PC-9 (cell line): ENCODE measurements around the gene SAT1. TPM values are rescaled to one million over a fixed set of nuclear protein-coding genes. Genes with fewer than 3 reads are reported as not detected.

Experiments
- BruUV-seq: library from RNA; stranded (reverse); fragments of 400-500 nt; replicated peaks from 2 replicates; lab custom pipeline; 2021; lab: Mats Ljungman, UMichigan
- CTCF ChIA-PET: fragments of 300-600 bp; sonication (Branson Sonifier 250); formaldehyde crosslinking; loops from one replicate; lab custom pipeline; 2022; ENCODE audit warnings: antibody characterized with exemption; lab: Charles Lee
- POLR2A ChIA-PET: fragments of 300-600 bp; sonication (Branson Sonifier 250); formaldehyde crosslinking; loops from one replicate; lab custom pipeline; 2022; ENCODE audit warnings: antibody characterized with exemption; ENCODE audit not compliant: unreplicated experiment; lab: Charles Lee
- DNase-seq, 2 experiments: peaks; one replicate each; pipeline versions ENCODE4 v3.0.0 to v3.0.0-alpha.2; 2015 to 2022; ENCODE audit warnings: mixed read lengths in 1 of 2
- H2AFZ ChIP-seq: fragments of 200-600 bp; sonication (generic); 2 replicates; pipeline ENCODE4 v1.8.1; 2017; ENCODE audit warnings: antibody characterized with exemption
- H3F3A ChIP-seq: fragments of 200-600 bp; sonication (generic); 2 replicates; pipeline ENCODE4 v1.8.1; 2017; ENCODE audit warnings: antibody characterized with exemption, mild to moderate bottlenecking, low read depth; ENCODE audit not compliant: insufficient read depth
- H3K27ac ChIP-seq: fragments of 200-600 bp; sonication (generic); 2 replicates; pipeline ENCODE4 v1.6.1; 2016; ENCODE audit warnings: mixed run types
- H3K27me3 ChIP-seq: fragments of 200-600 bp; sonication (generic); 2 replicates; pipeline ENCODE4 v1.6.1; 2016; ENCODE audit warnings: low read depth, mixed run types; ENCODE audit not compliant: insufficient read depth
- H3K36me3 ChIP-seq: fragments of 200-600 bp; sonication (generic); 2 replicates; pipeline ENCODE4 v1.6.1; 2016; ENCODE audit warnings: low read depth, mixed run types
- H3K4me1 ChIP-seq: fragments of 200-600 bp; sonication (generic); replicated peaks from 2 replicates; pipeline ENCODE4 v1.6.1; 2016; ENCODE audit warnings: mixed run types; ENCODE audit not compliant: insufficient read depth
- H3K4me2 ChIP-seq: fragments of 200-600 bp; sonication (generic); 2 replicates; pipeline ENCODE4 v1.6.1; 2017; ENCODE audit warnings: mixed run types
- H3K4me3 ChIP-seq: fragments of 200-600 bp; sonication (generic); 2 replicates; pipeline ENCODE4 v1.6.1; 2016; ENCODE audit warnings: mixed run types
- H3K79me2 ChIP-seq: fragments of 200-600 bp; sonication (generic); 2 replicates; pipeline ENCODE4 v1.6.1; 2017; ENCODE audit warnings: low read depth, mixed run types
- H3K9me2 ChIP-seq: fragments of 200-600 bp; sonication (generic); 2 replicates; pipeline ENCODE4 v1.8.1; 2017; ENCODE audit warnings: mild to moderate bottlenecking; ENCODE audit not compliant: insufficient read depth
- H3K9me3 ChIP-seq: fragments of 200-600 bp; sonication (generic); 2 replicates; pipeline ENCODE4 v1.8.1; 2016; ENCODE audit warnings: low read depth; ENCODE audit not compliant: insufficient read depth
- H4K20me1 ChIP-seq: fragments of 200-600 bp; sonication (generic); 2 replicates; pipeline ENCODE4 v1.8.1; 2017; ENCODE audit not compliant: insufficient read depth
- CTCF ChIP-seq: fragments of 200-600 bp; sonication (generic); conservative IDR thresholded peaks from 2 replicates; pipeline ENCODE4 v1.6.1; 2017; ENCODE audit warnings: mixed run types, antibody characterized with exemption, mild to moderate bottlenecking, moderate library complexity
- EZH2 ChIP-seq: fragments of 200-600 bp; sonication (generic); IDR thresholded peaks from 2 replicates; pipeline ENCODE4 v1.8.0; 2017; ENCODE audit warnings: antibody characterized with exemption, low read depth
- intact Hi-C: fragments of 100-400 bp; cut with micrococcal nuclease; formaldehyde crosslinking; loops from one replicate; pipeline ENCODE4 v1.10.0; 2022; ENCODE audit not compliant: unreplicated experiment
- total RNA-seq: library from RNA; stranded (reverse); gene quantifications from 2 replicates; pipeline ENCODE4 v1.2.3, GENCODE V29; 2021

The SAT1 gene
- total RNA-seq, 1 experiment from 2014 or later = 99.1 TPM

- no peak overlapping the region for H3K4me3 ChIP-seq
- intact Hi-C loops = no loop called here
- BruUV-seq = no TSS peak
Observed at GRCh38 chrX:23816179-23816578, 33.2 kb downstream of the SAT1 start.

GRCh38 chrX:23817979-23818336, 35.0 kb downstream of the SAT1 start:
- TF ChIP-seq EZH2 = no peak
- TF ChIP-seq CTCF = no peak
- H3K4me3 ChIP-seq = no peak overlapping the region
- no peaks in the 10 kb centered on the region for H3K27me3 ChIP-seq
- BruUV-seq = no TSS peak
- H3K79me2 ChIP-seq = no peaks in the 10 kb centered on the region
- no peaks in the 10 kb centered on the region for H3K36me3 ChIP-seq
- POLR2A ChIA-PET = interaction anchor here (0.6 kb wide), 1 partner anchor 10 kb away, joined by 15 read pairs; no protein-coding TSS in a partner anchor
- H2AFZ ChIP-seq = no peak overlapping the region
- peaks cover 4% of the 10 kb centered on the region; the same call in 1 of the 2 replicates for H3K4me1 ChIP-seq
- peaks cover 11% of the 10 kb centered on the region; the same call in 1 of the 2 replicates for H3F3A ChIP-seq
- no peaks in the 10 kb centered on the region for H3K9me3 ChIP-seq
- no peaks in the 10 kb centered on the region for H4K20me1 ChIP-seq
- H3K4me2 ChIP-seq = no peak overlapping the region
- CTCF ChIA-PET = no interaction called here
- intact Hi-C loops = no loop called here
- DNase-seq = no peak
- no peak overlapping the region for H3K27ac ChIP-seq
- no peaks in the 10 kb centered on the region for H3K9me2 ChIP-seq

More at GRCh38 chrX:23816179-23816578, 33.2 kb downstream of the SAT1 start:
- peaks cover 4% of the 10 kb centered on the region; the same call in 1 of the 2 replicates for H3K4me1 ChIP-seq
- no peak overlapping the region for H2AFZ ChIP-seq
- H3K27ac ChIP-seq = no peak overlapping the region
- TF ChIP-seq EZH2 = no peak
- no peak for TF ChIP-seq CTCF
- POLR2A ChIA-PET = no interaction called here
- DNase-seq = no peak
- no peak overlapping the region for H3K4me2 ChIP-seq
- H3F3A ChIP-seq = peaks cover 7% of the 10 kb centered on the region; the same call in 1 of the 2 replicates
- H3K36me3 ChIP-seq = no peaks in the 10 kb centered on the region
- no peaks in the 10 kb centered on the region for H3K27me3 ChIP-seq
- no peaks in the 10 kb centered on the region for H3K9me2 ChIP-seq
- CTCF ChIA-PET = no interaction called here
- no peaks in the 10 kb centered on the region for H3K9me3 ChIP-seq
- no peaks in the 10 kb centered on the region for H3K79me2 ChIP-seq
- no peaks in the 10 kb centered on the region for H4K20me1 ChIP-seq

GRCh38 chrX:23819385-23820234, 36.6 kb downstream of the SAT1 start:
- no peak overlapping the region for H2AFZ ChIP-seq
- H3F3A ChIP-seq = peaks cover 11% of the 10 kb centered on the region; the same call in 1 of the 2 replicates
- POLR2A ChIA-PET = interaction anchor here (0.5 kb wide), 1 partner anchor 1623 kb away, joined by 6 read pairs; no protein-coding TSS in a partner anchor
- H4K20me1 ChIP-seq = no peaks in the 10 kb centered on the region
- no peak overlapping the region for H3K27ac ChIP-seq
- no peaks in the 10 kb centered on the region for H3K79me2 ChIP-seq
- H3K9me2 ChIP-seq = no peaks in the 10 kb centered on the region
- H3K4me2 ChIP-seq = no peak overlapping the region
- H3K4me1 ChIP-seq = peaks cover 4% of the 10 kb centered on the region; the same call in 1 of the 2 replicates
- no peak overlapping the region for H3K4me3 ChIP-seq
- no peaks in the 10 kb centered on the region for H3K9me3 ChIP-seq
- intact Hi-C loops = loop anchor here (1.0 kb wide), 1 partner anchor 36 kb away; the partner anchor contains the start of gene SAT1
- H3K27me3 ChIP-seq = no peaks in the 10 kb centered on the region
- DNase-seq = no peak
- BruUV-seq = no TSS peak
- TF ChIP-seq EZH2 (no peak), CTCF (no peak)
- no peaks in the 10 kb centered on the region for H3K36me3 ChIP-seq
- CTCF ChIA-PET = interaction anchor here (0.6 to 0.7 kb wide), 2 partner anchors 44 to 70 kb away, joined by 4 to 5 read pairs; no protein-coding TSS in a partner anchor
